GM12878 (cell line): ENCODE results near the gene KRTAP17-1.
"Not testable (repeated sequence)": the region's sequence is repeated elsewhere in the genome, so short reads cannot be mapped to it uniquely, and the experiment has no call there.

ENCODE experiments used
- DPF2 ChIP-seq: fragments of 450-650 bp; IDR thresholded peaks from 2 replicates; pipeline ENCODE4 v1.6.1; 2017; ENCODE audit warnings: mild to moderate bottlenecking
- EZH2 ChIP-seq: IDR thresholded peaks from 2 replicates; pipeline ENCODE4 v1.6.1; 2012; ENCODE audit warnings: low read depth, mild to moderate bottlenecking, control low read depth, inconsistent platforms, low read length, borderline replicate concordance; ENCODE audit not compliant: control insufficient read depth
- FOXM1 ChIP-seq: IDR thresholded peaks from 2 replicates; pipeline ENCODE4 v1.6.1; 2012; ENCODE audit warnings: low read depth, mild to moderate bottlenecking, inconsistent platforms, low read length, moderate library complexity
- JUND ChIP-seq: IDR thresholded peaks from 2 replicates; pipeline ENCODE4 v1.6.1; 2012; ENCODE audit warnings: low read depth, mild to moderate bottlenecking, low read length, improper control_type of control experiment, moderate library complexity
- NFIC ChIP-seq: IDR thresholded peaks from 2 replicates; pipeline ENCODE4 v1.6.1; 2012; ENCODE audit warnings: low read depth, mild to moderate bottlenecking, inconsistent platforms, low read length, moderate library complexity
- POLR2A ChIP-seq: IDR thresholded peaks from 2 replicates; pipeline ENCODE4 v1.6.1; 2011; ENCODE audit warnings: low read depth, mild to moderate bottlenecking, low read length
- RAD21 ChIP-seq: IDR thresholded peaks from 2 replicates; pipeline ENCODE4 v1.6.1; 2011; ENCODE audit warnings: mild to moderate bottlenecking, low read depth, low read length, moderate library complexity; ENCODE audit not compliant: insufficient read depth
- SMAD1 ChIP-seq: fragments of 450-650 bp; IDR thresholded peaks from 2 replicates; pipeline ENCODE4 v1.6.1; 2018; ENCODE audit warnings: mild to moderate bottlenecking, low read depth; ENCODE audit not compliant: partially characterized antibody
- SUZ12 ChIP-seq: fragments of 200-600 bp; sonication (generic); IDR thresholded peaks from one replicate; pipeline ENCODE4 v1.6.1; 2018; ENCODE audit warnings: antibody characterized with exemption, mild to moderate bottlenecking; ENCODE audit not compliant: unreplicated experiment
- TAF1 ChIP-seq: IDR thresholded peaks from 2 replicates; pipeline ENCODE4 v1.6.1; 2011; ENCODE audit warnings: mild to moderate bottlenecking, low read depth, low read length, borderline replicate concordance
- ZZZ3 ChIP-seq: IDR thresholded peaks from 2 replicates; pipeline ENCODE4 v1.6.1; 2011; ENCODE audit warnings: low read depth; ENCODE audit not compliant: control insufficient read depth, insufficient read length
- TF ChIP-seq, protein P1 (sequence below), 3 experiments: IDR thresholded peaks in 2 of 3; conservative IDR thresholded peaks in 1 of 3; 2 replicates each; pipeline ENCODE4 v1.5.1; 2011; ENCODE audit warnings: low read depth in 3 of 3, low read length in 3 of 3, mild to moderate bottlenecking in 3 of 3, control low read depth in 2 of 3, moderate library complexity in 2 of 3, inconsistent platforms in 1 of 3, mixed read lengths in 1 of 3; ENCODE audit not compliant: control insufficient read depth in 2 of 3, insufficient read depth in 1 of 3; ENCODE audit errors: extremely low read depth in 1 of 3
- TF ChIP-seq, protein P2 (sequence below): fragments of 450-650 bp; IDR thresholded peaks from 2 replicates; pipeline ENCODE4 v1.6.1; 2016; ENCODE audit warnings: mild to moderate bottlenecking

DNA sequence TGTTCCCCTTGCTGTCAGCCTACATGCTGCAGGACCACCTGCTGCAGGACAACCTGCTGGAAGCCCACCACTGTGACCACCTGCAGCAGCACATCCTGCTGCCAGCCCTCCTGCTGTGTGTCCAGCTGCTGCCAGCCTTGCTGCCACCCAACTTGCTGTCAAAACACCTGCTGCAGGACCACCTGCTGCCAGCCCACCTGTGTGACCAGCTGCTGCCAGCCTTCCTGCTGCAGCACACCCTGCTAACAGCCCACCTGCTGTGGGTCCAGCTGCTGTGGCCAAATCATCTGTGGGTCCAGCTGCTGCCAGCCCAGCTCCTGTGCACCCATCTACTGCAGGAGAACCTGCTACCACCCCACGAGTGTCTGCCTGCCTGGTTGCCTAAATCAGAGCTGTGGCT, 44.2 kb downstream of the KRTAP17-1 start:
- not testable (repeated sequence) for TF ChIP-seq NFIC, RAD21, JUND, DPF2, SMAD1, TAF1, EZH2, ZZZ3, SUZ12, POLR2A, FOXM1
- TF ChIP-seq, protein P1, sequence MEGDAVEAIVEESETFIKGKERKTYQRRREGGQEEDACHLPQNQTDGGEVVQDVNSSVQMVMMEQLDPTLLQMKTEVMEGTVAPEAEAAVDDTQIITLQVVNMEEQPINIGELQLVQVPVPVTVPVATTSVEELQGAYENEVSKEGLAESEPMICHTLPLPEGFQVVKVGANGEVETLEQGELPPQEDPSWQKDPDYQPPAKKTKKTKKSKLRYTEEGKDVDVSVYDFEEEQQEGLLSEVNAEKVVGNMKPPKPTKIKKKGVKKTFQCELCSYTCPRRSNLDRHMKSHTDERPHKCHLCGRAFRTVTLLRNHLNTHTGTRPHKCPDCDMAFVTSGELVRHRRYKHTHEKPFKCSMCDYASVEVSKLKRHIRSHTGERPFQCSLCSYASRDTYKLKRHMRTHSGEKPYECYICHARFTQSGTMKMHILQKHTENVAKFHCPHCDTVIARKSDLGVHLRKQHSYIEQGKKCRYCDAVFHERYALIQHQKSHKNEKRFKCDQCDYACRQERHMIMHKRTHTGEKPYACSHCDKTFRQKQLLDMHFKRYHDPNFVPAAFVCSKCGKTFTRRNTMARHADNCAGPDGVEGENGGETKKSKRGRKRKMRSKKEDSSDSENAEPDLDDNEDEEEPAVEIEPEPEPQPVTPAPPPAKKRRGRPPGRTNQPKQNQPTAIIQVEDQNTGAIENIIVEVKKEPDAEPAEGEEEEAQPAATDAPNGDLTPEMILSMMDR (IDR thresholded peaks at IDR 0.05 in 2 of 3, conservative IDR thresholded peaks at IDR 0.05 in 1 of 3; ENCODE audit: control insufficient read depth in 2 of 3, extremely low read depth in 1 of 3, insufficient read depth in 1 of 3, low read depth in 3 of 3, low read length in 3 of 3) = not testable (repeated sequence)
- TF ChIP-seq, protein P2, sequence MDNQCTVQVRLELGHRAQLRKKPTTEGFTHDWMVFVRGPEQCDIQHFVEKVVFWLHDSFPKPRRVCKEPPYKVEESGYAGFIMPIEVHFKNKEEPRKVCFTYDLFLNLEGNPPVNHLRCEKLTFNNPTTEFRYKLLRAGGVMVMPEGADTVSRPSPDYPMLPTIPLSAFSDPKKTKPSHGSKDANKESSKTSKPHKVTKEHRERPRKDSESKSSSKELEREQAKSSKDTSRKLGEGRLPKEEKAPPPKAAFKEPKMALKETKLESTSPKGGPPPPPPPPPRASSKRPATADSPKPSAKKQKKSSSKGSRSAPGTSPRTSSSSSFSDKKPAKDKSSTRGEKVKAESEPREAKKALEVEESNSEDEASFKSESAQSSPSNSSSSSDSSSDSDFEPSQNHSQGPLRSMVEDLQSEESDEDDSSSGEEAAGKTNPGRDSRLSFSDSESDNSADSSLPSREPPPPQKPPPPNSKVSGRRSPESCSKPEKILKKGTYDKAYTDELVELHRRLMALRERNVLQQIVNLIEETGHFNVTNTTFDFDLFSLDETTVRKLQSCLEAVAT = not testable (repeated sequence)
